ENCODE data around the gene TICAM1. TPM values are rescaled to one million over a fixed set of nuclear protein-coding genes. Genes with fewer than 3 reads are reported as not detected.

The TICAM1 gene
- total RNA-seq, result 16.0 and 19.2 TPM in 2 replicates

DNA sequence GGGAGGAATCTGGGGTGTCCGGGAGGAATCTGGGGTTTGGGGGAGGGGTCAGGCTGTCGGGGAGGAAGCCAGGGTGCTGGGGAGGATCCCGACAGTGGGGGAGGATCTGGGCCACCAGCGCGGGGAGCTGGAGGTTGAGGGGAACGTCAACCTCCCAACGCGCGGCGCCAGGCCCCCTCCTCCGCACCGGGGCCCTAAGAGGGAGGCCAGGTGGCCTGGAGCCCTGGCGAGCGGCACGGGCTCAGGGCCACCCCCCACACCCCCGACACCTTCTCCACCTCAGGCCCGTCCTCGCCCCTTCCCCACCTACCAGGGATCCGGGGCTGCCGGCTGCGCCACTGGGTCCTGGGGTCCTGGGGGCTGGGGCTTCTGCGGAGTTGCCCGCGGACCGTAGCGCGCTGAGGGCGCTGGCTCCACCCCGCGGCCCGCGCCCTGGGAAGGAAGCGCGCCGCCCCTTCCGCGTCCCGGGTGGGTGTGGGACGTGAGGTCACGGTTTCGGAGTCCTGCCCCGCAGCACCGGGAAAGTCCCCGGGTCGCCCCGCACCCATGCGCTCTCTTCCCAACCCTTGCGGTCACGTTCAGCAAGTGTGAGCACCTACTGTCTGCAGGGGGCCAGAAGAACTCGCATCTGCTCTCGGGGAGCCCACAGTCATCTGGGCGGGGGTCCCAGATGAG, at the start of gene TICAM1:
TSS of gene TICAM1 (minus strand) at position 409 of the 675 bp plus-strand sequence. CDS start 13,335 bp downstream, outside the sequence.
- no peak for DNase-seq (ENCODE audit: low read depth)
- TF ChIP-seq, protein P1, sequence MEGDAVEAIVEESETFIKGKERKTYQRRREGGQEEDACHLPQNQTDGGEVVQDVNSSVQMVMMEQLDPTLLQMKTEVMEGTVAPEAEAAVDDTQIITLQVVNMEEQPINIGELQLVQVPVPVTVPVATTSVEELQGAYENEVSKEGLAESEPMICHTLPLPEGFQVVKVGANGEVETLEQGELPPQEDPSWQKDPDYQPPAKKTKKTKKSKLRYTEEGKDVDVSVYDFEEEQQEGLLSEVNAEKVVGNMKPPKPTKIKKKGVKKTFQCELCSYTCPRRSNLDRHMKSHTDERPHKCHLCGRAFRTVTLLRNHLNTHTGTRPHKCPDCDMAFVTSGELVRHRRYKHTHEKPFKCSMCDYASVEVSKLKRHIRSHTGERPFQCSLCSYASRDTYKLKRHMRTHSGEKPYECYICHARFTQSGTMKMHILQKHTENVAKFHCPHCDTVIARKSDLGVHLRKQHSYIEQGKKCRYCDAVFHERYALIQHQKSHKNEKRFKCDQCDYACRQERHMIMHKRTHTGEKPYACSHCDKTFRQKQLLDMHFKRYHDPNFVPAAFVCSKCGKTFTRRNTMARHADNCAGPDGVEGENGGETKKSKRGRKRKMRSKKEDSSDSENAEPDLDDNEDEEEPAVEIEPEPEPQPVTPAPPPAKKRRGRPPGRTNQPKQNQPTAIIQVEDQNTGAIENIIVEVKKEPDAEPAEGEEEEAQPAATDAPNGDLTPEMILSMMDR (IDR thresholded peaks at IDR 0.05; ENCODE audit: insufficient read depth, low read length, poor library complexity, severe bottlenecking), result no peak
- H3K4me3 ChIP-seq (ENCODE audit: low read depth, low read length), result peak within 1 kb of the TSS; percentile 98
- H3K36me3 ChIP-seq (ENCODE audit: control insufficient read depth, insufficient read depth, low read length), result no peaks in the 10 kb centered on the region
- H3K27me3 ChIP-seq (ENCODE audit: control insufficient read depth, insufficient read depth, low read length), result no peaks in the 10 kb centered on the region

DNA sequence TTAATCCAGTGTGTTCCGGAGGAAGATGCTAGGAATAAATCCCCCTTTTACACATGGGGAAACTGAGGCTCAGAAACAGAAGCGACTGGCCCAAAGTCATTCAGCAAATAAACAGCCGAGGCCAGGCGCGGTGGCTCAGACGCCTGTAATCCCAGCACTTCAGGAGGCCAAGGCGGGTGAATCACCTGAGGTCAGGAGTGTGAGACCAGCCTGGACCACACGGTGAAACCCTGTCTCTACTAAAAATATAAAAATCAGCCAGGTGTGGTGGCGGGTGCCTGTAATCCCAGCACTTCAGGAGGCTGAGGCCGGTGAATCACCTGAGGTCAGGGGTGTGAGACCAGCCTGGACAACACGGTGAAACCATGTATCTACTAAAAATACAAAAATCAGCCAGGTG, 47.5 kb upstream of the TICAM1 start:
- TF ChIP-seq, protein P1 (IDR thresholded peaks at IDR 0.05; ENCODE audit: insufficient read depth, low read length, poor library complexity, severe bottlenecking), result no peak

DNA sequence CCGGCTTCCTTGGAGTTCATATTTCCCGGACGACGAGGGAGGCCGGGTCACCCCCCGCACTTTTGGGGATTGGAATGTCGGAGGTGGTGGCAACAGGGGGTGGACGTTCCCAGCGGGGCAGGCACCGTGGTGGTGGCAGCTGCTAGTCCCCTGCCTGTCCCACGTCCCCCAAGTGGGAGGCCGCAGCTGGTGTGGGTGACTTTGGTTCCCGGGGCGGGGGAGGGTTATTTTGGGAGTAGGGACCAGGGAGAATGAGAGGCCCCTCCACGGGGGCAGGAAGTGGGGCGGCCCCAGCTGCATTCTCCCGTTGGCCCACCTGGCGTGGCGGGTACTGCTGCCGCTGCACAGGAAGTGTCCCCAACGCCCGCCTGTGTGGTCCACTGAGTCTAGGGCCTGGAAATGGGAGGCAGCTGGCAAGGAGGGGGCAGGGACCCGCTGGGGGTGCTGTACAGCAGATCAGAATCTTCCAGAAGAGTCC, 47.0 kb upstream of the TICAM1 start:
- TF ChIP-seq, protein P1 (IDR thresholded peaks at IDR 0.05; ENCODE audit: insufficient read depth, low read length, poor library complexity, severe bottlenecking), result no peak
- no peaks in the 10 kb centered on the region for H3K27me3 ChIP-seq (ENCODE audit: control insufficient read depth, insufficient read depth, low read length)

More for the DNA sequence above, 47.5 kb upstream of the TICAM1 start:
- Histone ChIP-seq H3K4me3 (ENCODE audit: low read depth, low read length) (no peak overlapping the region), H3K27me3 (ENCODE audit: control insufficient read depth, insufficient read depth, low read length) (no peaks in the 10 kb centered on the region), H3K36me3 (ENCODE audit: control insufficient read depth, insufficient read depth, low read length) (no peaks in the 10 kb centered on the region)
- no peak for DNase-seq (ENCODE audit: low read depth)

DNA sequence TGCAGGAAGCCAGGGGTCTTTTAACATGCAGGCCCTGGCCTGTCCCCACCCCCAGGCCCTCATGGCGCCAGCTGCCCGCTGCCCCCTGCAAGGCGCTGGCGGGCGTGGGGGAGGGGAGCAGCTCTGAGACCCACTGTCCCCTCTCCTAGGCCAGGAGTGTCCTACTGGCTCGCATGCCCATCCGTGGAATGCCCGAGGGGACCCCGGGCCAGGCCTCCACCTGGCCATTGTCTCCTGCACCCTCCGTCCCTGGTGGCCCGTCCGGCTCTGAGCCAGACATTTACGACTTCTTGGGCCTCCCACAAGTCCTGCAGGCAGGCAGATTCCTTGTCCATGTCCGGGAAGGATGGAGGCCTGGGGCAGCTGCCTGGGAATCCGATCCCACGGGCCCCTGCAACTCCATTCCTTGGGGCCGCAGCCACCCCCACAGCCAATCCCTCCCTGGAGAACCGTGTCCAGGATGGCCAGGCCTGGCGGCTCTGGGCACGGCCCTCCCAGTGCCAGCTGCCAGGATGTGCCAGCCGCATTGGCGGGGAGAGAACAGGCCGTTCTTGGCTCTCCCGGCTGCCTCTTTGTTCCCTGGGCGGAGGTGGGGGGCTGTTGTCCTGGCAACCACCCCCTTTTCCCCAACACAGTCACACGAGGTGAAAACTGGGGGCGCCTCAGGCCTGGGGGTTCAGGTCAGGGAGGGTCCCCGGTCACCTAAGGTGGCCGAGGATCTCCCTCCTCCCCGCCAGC, 46.4 kb upstream of the TICAM1 start:
- Histone ChIP-seq H3K4me3 (ENCODE audit: low read depth, low read length) (no peak overlapping the region), H3K36me3 (ENCODE audit: control insufficient read depth, insufficient read depth, low read length) (no peaks in the 10 kb centered on the region), H3K27me3 (ENCODE audit: control insufficient read depth, insufficient read depth, low read length) (no peaks in the 10 kb centered on the region)
- TF ChIP-seq, protein P1 (IDR thresholded peaks at IDR 0.05; ENCODE audit: insufficient read depth, low read length, poor library complexity, severe bottlenecking), result no peak
- no peak for DNase-seq (ENCODE audit: low read depth)

More for the DNA sequence above, 47.0 kb upstream of the TICAM1 start:
- H3K36me3 ChIP-seq (ENCODE audit: control insufficient read depth, insufficient read depth, low read length), result no peaks in the 10 kb centered on the region
- DNase-seq (ENCODE audit: low read depth), result no peak
- no peak overlapping the region for H3K4me3 ChIP-seq (ENCODE audit: low read depth, low read length)

DNA sequence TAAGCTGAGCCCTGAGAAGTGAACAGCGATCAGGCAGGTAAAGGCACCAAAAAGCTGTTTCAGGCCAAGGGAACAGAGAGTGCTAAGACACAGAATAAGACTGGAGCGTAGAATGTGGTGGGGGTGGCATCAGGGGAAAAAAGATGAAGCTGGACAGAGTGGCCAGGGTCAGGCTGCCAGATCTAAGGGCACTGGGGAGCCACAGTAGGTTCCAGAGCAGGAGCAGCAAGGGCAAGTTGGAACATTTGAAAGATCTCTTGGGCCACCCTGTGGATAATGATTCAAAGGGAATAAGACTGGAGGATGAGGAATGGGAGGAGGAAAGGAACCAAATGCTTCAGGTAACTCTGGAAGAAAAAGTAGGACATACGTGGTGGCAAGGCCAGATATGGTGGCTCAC, 42.4 kb upstream of the TICAM1 start:
- Histone ChIP-seq H3K36me3 (ENCODE audit: control insufficient read depth, insufficient read depth, low read length) (no peaks in the 10 kb centered on the region), H3K4me3 (ENCODE audit: low read depth, low read length) (no peak overlapping the region), H3K27me3 (ENCODE audit: control insufficient read depth, insufficient read depth, low read length) (no peaks in the 10 kb centered on the region)
- no peak for DNase-seq (ENCODE audit: low read depth)
- TF ChIP-seq, protein P1 (IDR thresholded peaks at IDR 0.05; ENCODE audit: insufficient read depth, low read length, poor library complexity, severe bottlenecking), result no peak
